T-helper 1 cell (primary cell): ENCODE measurements around the gene TSC1.

ENCODE experiments used
- DNase-seq, 5 donors: peaks; one replicate each; pipeline ENCODE4 v3.0.0-alpha.2; 2012 to 2020

The TSC1 gene

GRCh38 chr9:132886334-132886725 is 58.1 kb downstream of the TSC1 start:
- DNase-seq, result no peak

DNA sequence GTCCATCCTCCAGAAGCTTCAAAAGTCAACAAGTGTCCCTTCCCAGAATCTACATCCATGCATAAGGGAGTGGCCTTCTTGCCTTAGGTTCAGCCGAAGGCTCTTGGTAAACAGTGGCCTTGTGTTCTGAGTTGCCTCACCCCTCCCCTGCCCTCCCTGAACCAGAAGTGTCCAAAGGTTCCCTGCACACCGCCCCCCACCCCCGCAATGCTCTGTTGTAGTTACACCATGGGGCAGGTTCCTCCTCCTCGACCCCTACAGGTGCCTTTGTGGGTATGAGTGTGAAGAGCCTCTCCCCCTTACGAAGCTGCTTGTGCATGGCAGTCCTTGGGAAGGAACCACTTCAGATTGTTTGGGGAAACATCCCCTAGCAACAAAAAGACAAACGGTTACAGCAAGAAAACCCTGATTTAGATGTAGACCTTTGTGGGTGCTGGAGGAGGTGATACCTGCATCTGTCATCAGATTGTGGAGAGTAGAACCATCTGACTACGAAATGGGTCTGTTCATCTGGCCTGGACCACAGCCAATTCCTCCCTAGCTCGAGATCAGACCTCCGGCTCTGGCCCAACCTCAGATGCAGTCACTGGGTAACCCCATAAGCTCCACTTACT is 58.6 kb downstream of the TSC1 start:
- DNase-seq, result no peak

DNA sequence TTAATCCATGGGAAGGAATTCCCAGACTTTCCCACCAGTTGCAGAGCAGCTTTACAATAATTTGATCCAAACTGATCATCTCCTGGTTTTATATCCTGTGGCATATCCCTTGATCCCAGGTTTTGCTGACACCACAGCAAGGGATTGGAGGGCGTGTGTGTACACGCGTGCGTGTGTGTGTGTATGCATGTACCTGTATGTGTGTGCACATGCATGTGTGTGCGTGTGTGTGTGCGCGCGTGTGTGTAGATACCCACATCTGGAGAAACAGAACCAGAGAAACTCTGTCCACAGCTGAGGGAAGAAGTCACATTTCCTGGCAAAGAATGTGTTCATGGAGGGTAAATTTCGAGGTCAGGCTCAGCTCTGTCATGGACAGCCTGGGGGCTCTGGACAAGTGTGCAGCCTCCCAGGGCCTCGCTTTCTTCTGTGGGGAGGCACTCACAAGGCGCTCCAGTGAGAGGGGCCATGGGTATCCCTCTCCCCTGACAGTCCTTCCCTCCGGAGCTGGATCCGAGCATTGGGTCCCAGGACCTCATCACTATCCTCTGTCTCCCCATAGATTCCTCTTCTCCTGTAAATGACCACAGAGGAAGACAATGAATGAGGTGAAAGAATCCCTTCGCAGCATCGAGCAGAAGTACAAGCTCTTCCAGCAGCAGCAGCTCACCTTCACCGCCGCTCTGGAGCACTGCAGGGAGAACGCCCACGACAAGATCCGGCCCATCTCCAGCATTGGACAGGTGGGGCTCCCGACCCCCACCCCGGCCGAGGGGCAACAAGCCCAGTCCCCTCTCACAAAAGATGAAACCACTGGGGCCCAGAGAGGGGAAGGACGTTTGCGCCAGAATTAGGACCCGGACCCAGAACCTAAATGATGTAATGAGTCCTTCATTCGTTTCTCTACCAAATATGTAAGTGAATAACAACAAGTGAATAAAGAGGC is 60.8 kb downstream of the TSC1 start:
- no peak for DNase-seq

GRCh38 chr9:132882616-132883015 is 61.8 kb downstream of the TSC1 start:
- DNase-seq, result no peak

DNA sequence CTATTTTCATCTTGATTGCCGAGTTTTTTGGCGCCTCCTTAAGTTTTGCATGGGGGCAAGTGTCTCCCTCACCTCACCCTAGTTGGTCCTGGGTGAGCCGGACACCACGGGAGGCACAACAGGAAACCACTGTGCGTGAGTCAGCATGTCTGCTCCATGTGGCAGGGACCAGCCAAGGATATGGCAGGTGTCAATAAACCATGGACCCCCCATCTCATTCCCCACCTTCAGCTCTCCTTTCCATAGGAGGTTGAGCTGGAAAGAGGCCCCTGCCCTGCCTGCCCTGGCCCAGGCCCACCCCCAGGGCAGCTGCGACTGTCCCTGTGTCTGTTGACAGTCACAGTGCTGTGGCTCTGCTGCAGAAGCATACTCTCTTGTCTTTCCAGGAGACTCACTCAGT is 62.6 kb downstream of the TSC1 start:
- no peak for DNase-seq

DNA sequence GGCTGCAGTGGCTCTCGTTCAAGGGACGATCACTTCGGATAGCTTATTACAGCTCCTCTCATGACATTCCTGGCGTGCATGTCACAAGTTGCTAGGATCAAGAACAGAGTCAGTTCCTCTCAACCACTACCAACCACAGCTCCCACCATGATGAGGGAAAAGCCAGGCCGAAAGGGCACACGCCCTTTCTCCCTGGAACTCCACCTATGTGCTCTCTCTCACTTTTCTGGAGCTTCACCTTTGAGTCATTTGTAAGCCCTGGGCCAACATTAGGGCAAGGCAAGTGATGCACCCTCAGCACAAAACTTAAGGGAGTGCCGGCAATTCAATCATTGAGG is 64.1 kb downstream of the TSC1 start:
- DNase-seq, result no peak

GRCh38 chr9:132879457-132880323 is 64.7 kb downstream of the TSC1 start:
- no peak for DNase-seq

DNA sequence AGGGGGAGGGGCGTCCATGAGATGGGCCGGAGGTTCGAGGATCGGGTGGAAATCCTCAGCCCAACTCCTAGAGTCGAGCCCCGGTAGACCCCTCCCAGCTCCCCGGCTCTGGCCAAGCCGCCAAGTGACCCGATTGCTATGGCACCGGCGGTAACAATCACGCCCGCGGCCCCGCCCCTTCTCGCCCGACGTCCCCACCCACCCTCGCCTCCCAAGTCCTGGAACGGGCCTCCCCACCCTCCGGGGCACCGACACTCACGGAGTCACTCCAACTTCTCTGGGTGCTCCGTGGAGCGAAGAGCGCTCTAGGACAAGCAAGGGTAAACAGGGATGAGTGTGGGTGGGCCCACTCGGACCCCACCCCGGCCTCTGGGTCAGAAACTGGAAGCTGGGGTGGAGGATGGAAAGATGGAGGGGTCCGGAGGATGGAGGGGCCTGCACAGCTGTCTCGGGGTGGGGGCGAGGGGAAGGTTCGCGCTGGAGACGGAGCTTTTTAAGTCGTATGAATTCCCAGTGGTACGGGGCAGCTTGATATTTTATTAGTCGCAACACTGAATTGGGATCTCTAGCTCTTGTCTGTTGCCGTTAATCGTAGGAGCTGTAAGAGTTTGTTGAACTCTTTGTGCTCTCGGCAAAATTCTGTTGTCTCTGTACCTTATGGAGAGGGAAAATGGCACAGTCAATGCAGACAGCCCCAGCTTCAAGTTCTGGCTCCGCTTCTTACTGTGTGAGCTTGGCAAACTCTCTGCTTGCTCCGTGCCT is 65.5 kb downstream of the TSC1 start, which contains the start of gene SPACA9:
Gene SPACA9 (plus strand): TSS at position 204 of the 762 bp plus-strand sequence. CDS start 5,050 bp downstream, outside the sequence.
- peak in 2 of 5 donors; percentile 10 to 18 for DNase-seq

- DNase-seq, result peak; percentile 56 to 79 (median 63)
Observed at GRCh38 chr9:132877824-132878694, 66.4 kb downstream of the TSC1 start, which contains the start of gene AK8. TSS of gene AK8 (minus strand) at chr9:132878284. CDS start at chr9:132878255, 29 bp downstream.

DNA sequence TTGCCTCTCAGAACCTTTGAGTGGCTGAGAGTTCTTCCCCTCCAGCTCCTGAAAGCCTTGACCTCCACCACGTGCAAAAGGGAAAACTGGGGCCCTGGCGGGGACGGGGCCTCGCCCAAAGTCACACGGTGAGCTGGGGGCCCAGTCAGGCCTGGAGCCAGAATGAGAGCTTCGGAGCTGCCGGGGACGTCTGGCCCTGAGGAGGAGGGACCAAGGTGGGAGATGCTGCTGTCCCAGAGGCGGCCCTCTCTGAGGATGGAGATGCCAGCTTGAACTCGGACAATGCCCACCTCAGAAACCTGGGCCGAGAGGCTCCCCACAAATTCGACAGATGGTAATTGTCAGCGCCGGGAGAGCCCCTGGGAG is 67.0 kb downstream of the TSC1 start:
- DNase-seq, result no peak

DNA sequence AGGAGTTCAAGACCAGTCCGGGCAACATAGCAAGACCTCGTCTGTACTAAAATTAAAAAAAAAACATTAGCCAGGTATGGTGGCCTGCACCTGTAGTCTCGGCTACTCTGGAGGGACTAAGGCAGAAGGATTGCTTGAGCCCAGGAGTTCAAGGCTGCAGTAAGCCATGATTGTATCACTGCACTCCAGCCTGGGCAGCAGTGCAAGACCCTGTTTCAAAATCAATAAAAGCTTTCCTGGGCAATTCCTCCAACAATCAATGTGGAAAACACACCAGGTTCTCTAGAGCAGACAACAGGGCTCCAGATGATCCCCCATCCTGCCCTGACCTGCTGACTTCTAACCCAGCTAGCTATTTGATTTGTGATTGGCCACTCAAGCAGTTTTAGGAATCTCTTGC is 67.6 kb downstream of the TSC1 start:
- DNase-seq, result no peak

DNA sequence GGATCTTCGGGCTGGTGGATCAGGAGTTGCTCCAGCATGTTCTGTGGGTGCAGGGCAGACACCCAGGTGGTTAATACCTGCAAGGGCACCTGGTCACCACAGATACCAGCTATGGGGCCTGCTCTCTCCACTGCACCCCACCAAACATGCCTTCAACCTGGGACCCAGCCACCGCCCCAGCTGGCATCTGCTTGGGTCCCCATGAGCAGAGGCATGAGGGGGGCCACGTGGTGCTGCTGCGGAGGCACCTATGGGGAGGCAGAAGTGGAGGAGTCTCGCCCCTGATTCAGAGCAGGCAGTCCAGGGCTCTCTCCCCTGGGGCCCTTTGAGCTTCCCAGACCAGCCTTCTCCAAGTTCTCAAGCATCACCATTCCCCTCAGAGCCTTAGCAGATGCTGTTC is 69.3 kb downstream of the TSC1 start:
- no peak for DNase-seq

DNA sequence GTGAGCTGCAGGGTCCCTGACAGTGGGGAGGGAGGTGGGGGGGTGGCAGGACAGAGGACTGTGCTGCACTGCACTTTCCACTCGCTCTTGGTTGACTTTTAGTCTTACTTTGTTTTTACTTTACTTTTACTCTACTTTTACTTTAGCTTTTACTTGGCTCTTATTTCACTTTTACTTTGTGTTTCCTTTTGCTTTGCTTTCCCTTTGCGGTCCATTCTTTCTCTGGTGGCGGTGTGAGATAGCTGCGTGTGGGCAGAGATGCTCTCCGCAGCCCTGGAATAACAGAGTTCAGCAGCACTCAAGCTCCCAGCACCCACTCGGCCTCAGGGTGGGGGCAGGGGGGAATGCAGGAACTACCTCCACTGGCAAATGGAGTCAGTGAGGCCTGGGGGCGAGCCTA is 71.0 kb downstream of the TSC1 start:
- peak in 1 of 5 donors; percentile 21 for DNase-seq

DNA sequence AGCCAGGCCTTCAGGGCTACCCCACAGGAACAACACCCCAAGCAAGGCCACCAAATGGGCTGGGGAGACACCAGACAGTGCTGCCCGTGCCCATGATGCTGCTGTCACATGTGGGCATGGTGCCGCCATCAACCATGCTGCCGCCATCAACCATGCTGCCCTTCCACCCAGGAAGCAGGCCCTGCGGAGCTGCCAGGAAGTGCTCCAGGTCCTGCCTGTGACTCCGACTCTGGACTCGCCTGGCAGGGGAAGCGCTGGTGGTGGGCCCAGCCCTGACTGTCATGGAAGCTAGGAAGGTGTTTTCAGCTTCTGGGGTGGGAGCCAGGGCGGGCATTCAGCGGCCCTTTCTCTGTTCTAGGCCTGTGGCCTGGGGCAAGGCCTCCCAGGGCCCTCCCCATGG is 75.2 kb downstream of the TSC1 start:
- DNase-seq, result no peak

DNA sequence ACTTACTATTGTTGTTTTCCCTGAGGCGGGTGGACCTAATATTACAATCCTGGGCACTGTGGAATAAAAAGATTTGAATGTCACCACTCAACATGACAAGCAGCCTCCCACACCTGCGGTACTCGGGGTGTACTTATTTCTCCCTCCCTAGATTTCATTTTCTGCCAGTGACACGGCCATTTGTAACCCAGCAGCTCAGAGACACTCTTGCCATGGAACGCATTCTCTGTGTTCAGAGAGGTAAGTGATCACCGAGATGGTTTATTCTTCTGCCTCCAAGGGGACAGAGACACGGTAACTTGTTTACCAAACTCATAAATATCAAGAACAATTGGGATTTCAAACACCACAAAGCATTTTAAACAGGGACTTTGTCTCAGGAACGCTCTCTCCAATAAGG is 77.5 kb downstream of the TSC1 start:
- DNase-seq, result no peak

DNA sequence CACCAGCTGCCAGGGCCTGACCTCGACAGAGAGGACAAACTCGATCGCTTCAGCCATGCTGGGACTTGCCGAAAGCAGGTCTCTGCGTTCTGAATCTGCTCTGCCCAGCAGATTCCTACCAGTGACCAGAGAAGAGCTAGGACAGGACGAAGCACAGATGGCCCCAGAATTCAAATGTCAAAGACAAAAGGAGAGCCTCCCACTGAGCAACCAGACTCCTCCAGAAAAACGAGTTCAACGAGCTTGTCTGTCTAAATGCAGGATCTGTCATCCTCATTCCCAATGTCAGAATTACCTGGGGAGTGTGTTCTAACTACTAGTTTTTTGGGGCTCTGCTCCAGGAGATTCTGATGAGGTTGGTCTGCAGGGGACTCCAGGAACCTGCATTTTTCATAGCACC is 79.7 kb downstream of the TSC1 start:
- DNase-seq, result no peak

GRCh38 chr9:132864277-132864676 is 80.1 kb downstream of the TSC1 start:
- DNase-seq, result no peak

DNA sequence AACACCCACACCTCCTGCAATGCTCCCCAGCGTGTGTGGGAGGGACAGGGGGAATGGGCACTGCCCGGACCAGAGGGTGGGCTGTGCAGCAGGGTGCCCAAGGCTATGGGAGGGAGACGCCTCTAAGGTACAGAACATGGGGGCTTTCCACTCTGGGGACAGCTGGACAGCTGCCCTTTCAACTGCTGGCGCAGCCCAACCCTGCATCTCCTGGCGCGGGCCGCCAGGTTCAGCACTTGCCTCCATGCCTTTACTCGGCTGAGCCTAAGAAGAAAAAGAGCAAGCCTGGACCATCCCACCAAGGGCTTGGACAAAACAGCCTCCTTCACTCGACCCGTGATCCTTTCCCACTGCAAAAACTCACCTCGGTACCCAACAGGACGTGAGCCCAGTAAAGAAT is 81.3 kb downstream of the TSC1 start:
- no peak for DNase-seq

GRCh38 chr9:132862533-132862932 is 81.9 kb downstream of the TSC1 start:
- DNase-seq, result no peak

- DNase-seq, result no peak
Observed at GRCh38 chr9:132861666-132862065, 82.8 kb downstream of the TSC1 start.

GRCh38 chr9:132858751-132859150 is 85.7 kb downstream of the TSC1 start:
- DNase-seq, result no peak
